Bone marrow (tissue), 2 donors: ENCODE measurements around the gene ZC2HC1C.
A peak's percentile ranks its signal among the peaks of the same experiment; 100 is the strongest.
"Not testable (repeated sequence)": the region's sequence is repeated elsewhere in the genome, so short reads cannot be mapped to it uniquely, and the experiment has no call there.

Source experiments
- DNase-seq, 2 donors: peaks; one replicate each; lab custom pipeline; 2025; lab: John Stamatoyannopoulos, UW

ZC2HC1C gene

DNA sequence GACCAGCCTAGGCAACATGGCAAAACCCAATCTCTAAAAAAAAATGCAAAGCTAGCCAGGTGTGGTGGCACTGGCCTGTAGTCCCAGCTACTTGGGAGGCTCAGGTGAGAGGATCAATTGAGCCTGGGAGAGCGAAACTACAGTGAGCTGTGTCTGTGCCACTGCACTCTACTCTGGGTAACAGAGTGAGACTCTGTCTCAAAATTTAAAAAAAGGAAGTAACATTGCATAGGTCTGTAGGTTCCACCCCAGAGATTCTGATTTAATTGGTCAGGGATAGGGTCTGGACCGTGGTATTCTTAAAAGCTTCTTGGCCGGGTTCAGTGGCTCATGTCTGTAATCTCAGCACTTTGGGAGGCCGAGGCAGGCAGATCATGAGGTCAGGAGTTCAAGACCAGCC lies 26.2 kb downstream of the ZC2HC1C start:
- DNase-seq = no peak

DNA sequence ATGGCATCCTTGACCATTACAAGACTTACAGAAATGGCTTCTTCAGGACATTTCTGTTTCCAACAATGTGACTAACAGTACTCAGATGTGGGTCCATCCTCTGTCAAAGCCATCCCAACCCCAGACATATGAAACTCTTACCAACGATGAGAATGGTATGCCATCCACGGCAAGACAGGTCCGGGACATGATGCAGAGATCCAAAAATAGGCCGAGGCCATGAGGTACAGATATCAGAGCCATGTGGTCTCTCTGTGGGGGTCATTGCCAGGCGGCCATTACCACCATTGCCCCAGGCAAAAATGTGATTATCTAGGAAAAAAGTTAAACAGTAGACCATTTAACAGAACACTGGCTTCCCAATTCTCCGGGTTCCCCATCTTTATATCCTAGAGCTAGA lies 27.5 kb downstream of the ZC2HC1C start:
- no peak for DNase-seq

DNA sequence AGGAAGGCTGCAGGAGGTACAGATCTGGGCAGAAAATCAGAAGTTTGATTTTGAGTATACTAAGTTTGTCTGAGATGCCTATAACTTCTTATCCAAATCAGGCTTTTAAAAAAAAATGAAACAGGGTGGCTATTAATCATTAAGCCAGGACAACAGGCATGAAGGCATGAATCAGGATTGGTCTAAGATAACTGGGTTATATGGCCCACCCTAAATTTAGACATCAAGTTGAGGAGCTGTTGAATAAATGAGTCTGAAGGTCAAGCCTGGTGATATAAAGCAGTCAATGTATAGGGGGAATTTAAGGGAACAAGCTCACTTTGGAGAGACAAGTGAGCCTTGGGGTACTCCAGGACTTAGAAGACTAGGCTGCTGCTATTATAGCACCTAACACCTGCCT lies 28.8 kb downstream of the ZC2HC1C start:
- no peak for DNase-seq

DNA sequence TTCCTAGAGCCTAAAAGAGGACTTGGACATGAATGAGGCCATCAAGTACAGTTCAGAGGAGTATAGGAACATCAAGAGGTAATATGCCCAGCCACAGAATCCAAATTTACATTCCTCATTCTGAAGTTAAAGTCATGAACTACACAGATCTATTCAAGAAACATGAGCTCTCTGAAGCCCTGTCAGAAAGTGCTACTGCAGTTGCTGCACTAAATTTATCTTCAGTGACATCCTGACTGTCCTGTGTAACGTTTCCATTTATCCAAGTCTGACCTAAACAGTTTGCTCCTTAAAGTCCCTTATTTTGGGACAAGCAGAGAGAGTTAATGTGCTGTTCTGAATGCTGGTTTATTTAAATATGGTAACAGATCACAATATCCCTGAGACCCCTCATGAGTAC lies 29.2 kb downstream of the ZC2HC1C start:
- no peak for DNase-seq

GRCh38 chr14:75101491-75101890 lies 32.0 kb downstream of the ZC2HC1C start:
- DNase-seq = no peak

GRCh38 chr14:75107186-75107585 lies 37.7 kb downstream of the ZC2HC1C start:
- DNase-seq = no peak

DNA sequence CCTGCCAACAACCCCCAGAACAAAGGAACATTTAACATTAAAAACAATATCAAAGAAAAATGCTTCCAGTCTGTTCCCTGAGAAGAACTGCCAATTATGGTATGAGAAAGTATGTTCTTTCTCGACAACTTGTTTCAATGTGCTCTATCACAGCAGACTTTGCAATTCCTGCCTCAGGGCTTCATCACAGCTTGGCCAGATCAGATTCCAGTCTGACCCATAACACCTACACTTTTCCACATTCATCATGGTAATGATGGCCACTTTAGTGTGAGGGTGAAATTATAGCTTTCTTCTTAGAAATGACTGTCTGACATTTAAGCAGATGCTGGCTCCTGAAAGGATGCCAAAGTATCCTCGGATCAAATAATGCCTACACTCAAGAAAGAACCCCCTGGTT lies 40.4 kb downstream of the ZC2HC1C start:
- DNase-seq = no peak

DNA sequence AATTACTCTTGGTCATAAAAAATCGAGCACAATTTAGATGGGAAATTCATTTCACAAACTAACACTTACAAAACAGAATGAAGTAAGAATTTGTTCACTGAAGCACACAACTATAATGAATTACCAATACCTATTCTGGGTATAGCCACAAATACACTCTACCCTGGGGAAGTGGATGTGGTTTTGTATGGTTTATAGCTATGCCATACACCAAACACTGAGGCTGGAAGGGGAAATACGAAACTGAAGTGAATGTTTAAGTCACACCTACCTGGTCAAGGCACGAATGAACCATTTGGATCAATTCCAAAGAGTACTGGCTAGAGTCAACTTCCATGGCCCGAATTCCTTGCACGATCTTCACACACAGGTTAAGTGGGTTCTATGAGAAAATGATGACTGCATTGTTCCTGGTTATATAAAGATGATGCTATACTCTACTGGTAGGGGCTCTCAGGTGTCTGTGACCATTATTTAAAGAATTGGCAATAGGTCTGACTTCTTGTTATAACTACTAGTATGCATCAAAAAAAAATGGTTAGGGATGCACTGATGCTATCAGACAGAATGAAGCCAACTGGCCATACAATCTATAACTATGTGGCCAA lies 44.6 kb downstream of the ZC2HC1C start:
- no peak for DNase-seq

DNA sequence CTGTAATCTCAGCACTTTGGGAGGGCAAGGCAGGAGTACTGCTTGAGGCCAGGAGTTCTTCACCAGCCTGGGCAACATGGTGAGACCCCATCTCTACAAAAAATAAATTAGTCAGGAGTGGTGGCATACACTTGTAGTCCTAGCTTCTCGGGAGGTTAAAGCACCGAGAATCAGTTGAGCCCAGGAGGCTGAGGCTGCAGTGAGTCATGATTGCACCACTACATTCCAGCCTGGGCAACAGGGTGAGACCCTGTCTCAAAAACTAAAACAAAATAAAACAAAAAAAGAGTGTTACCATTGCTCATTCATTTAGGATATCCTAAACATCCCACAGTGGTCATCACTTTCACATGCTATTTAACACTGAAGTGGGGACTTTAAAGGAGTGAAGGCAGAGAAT lies 49.6 kb downstream of the ZC2HC1C start:
- DNase-seq = no peak

GRCh38 chr14:75120541-75121291 lies 51.3 kb downstream of the ZC2HC1C start:
- peak in 1 of 2 donors; percentile 16 for DNase-seq

GRCh38 chr14:75121552-75121951 lies 52.1 kb downstream of the ZC2HC1C start:
- no peak for DNase-seq

DNA sequence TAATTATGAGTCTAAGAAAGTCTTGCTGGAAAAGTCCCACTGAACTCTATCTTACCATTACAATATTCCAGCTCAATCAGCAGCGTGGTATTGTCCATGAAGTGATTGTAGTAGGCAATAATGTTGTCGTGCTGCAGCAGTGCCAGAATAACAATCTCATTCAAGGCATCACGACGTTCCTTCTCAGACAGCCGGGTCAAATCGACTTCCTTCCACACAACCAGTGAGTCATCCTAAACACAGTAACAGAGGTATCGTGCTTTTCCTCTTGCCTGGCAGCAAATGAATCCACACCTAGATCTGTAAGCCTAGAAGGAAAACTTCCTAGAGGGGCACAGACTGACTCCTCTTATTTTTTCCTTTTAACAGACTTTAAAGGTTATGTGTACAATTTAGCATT lies 54.5 kb downstream of the ZC2HC1C start:
- DNase-seq = peak in 1 of 2 donors; percentile 78

DNA sequence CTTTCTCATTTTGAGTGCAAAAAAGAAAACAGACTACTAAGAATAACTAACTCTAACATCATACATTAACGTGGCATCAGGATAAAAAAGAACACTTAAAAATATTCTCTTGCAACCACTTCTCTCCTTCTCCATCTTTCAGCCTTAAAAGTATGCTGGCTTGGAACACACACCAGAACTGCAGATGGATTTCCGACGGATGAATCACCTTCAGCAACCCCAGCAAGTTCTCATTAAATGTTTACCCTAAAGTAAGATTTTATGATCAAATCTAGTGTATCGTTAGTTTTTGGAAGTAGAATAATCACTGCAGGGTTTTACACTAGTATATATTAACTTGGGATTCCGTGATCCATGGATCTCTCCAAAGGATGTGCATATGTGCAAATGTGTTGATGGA lies 56.2 kb downstream of the ZC2HC1C start:
- no peak for DNase-seq

GRCh38 chr14:75126121-75126544 lies 56.7 kb downstream of the ZC2HC1C start:
- DNase-seq = no peak

GRCh38 chr14:75126679-75127473 lies 57.4 kb downstream of the ZC2HC1C start, which contains the start of gene NEK9:
TSS of gene NEK9 (minus strand) at chr14:75127048. CDS start at chr14:75126921, 127 bp downstream.
- DNase-seq = peak; percentile 67 to 76

DNA sequence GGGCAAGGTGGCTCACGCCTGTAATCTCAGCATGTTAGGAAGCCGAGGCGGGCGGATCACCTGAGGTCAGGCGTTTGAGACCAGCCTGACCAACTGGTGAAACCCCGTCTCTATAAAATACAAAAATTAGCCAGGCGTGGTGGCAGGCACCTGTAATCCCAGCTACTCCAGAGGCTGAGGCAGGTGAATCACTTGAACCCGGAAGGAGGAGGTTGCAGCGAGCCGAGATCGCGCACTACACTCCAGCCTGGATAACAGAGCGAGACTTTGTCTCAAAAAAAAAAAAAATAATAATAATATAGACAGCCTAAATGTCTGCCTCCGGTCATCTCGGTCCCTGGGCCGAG lies 58.0 kb downstream of the ZC2HC1C start:
- not testable (repeated sequence) for DNase-seq

- DNase-seq = no peak
Measured at GRCh38 chr14:75127903-75128595, 58.6 kb downstream of the ZC2HC1C start.

- no peak for DNase-seq
Measured at GRCh38 chr14:75128596-75128990, 59.2 kb downstream of the ZC2HC1C start.
